Measurements from ENCODE around the gene LEO1. TPM values are rescaled to one million over a fixed set of nuclear protein-coding genes. Genes with fewer than 3 reads are reported as not detected.

LEO1 gene
- total and polyA plus RNA-seq, 4 donors, result 11.3 to 23.3 (median 13.9) TPM

GRCh38 chr15:51969728-51970127 lies 1.9 kb downstream of the LEO1 start:
- no peak for DNase-seq (ENCODE audit: low spot score)
- H3K4me3 ChIP-seq (ENCODE audit: low read depth in 1 of 3, low read length in 3 of 3), result no peak overlapping the region
- H3K27ac ChIP-seq (ENCODE audit: low read depth in 1 of 2, low read length in 2 of 2), result no peak overlapping the region
- no peaks in the 10 kb centered on the region for H3K27me3 ChIP-seq (ENCODE audit: control insufficient read depth in 4 of 4, insufficient read depth in 4 of 4, low read length in 3 of 4)
- H3K4me1 ChIP-seq (ENCODE audit: control insufficient read depth in 4 of 4, insufficient read depth in 4 of 4, low read length in 3 of 4), result peaks cover 7 to 16% (median 15%) of the 10 kb centered on the region in 4 donors
- 81% methylated on average over 4 of the region's 4 CpGs for WGBS
- H3K9ac ChIP-seq (ENCODE audit: low read depth in 1 of 2, low read length in 2 of 2), result no peak overlapping the region
- H3K36me3 ChIP-seq (ENCODE audit: control insufficient read depth in 4 of 4, insufficient read depth in 3 of 4, low read depth in 1 of 4, low read length in 3 of 4), result peaks cover 0 to 4% (median 0%) of the 10 kb centered on the region in 4 donors
- no peak for TF ChIP-seq RXRA (IDR thresholded peaks at IDR 0.05)
- TF ChIP-seq FOXA1 (IDR thresholded peaks at IDR 0.05), result no peak
- TF ChIP-seq YY1 (IDR thresholded peaks at IDR 0.05), result no peak
- TF ChIP-seq SP1 (IDR thresholded peaks at IDR 0.05), result no peak
- TF ChIP-seq EGR1 (IDR thresholded peaks at IDR 0.05; ENCODE audit: low read depth in 2 of 2), result no peak
- H3K9me3 ChIP-seq (ENCODE audit: control insufficient read depth in 4 of 4, low read length in 3 of 4), result no peaks in the 10 kb centered on the region

GRCh38 chr15:51967583-51967982 lies 4.0 kb downstream of the LEO1 start:
- Histone ChIP-seq H3K36me3 (ENCODE audit: control insufficient read depth in 4 of 4, insufficient read depth in 3 of 4, low read depth in 1 of 4, low read length in 3 of 4) (peaks cover 0 to 6% (median 2%) of the 10 kb centered on the region in 4 donors), H3K4me3 (ENCODE audit: low read depth in 1 of 3, low read length in 3 of 3) (no peak overlapping the region), H3K9ac (ENCODE audit: low read depth in 1 of 2, low read length in 2 of 2) (no peak overlapping the region), H3K4me1 (ENCODE audit: control insufficient read depth in 4 of 4, insufficient read depth in 4 of 4, low read length in 3 of 4) (peaks cover 7 to 16% (median 15%) of the 10 kb centered on the region in 4 donors), H3K27ac (ENCODE audit: low read depth in 1 of 2, low read length in 2 of 2) (no peak overlapping the region), H3K27me3 (ENCODE audit: control insufficient read depth in 4 of 4, insufficient read depth in 4 of 4, low read length in 3 of 4) (no peaks in the 10 kb centered on the region), H3K9me3 (ENCODE audit: control insufficient read depth in 4 of 4, low read length in 3 of 4) (no peaks in the 10 kb centered on the region)
- TF ChIP-seq REST (IDR thresholded peaks at IDR 0.05) (no peak), TAF1 (conservative IDR thresholded peaks at IDR 0.05) (no peak), EGR1 (IDR thresholded peaks at IDR 0.05; ENCODE audit: low read depth in 2 of 2) (no peak), GABPA (IDR thresholded peaks at IDR 0.05 in 1 of 2, conservative IDR thresholded peaks at IDR 0.05 in 1 of 2) (no peak), HNF4A (conservative IDR thresholded peaks at IDR 0.05) (no peak)
- 98% methylated on average over 6 of the region's 6 CpGs for WGBS
- no peak for DNase-seq (ENCODE audit: low spot score)

GRCh38 chr15:51966192-51966591 lies 5.4 kb downstream of the LEO1 start:
- peaks cover 3 to 16% (median 14%) of the 10 kb centered on the region in 4 donors for H3K4me1 ChIP-seq (ENCODE audit: control insufficient read depth in 4 of 4, insufficient read depth in 4 of 4, low read length in 3 of 4)
- H3K36me3 ChIP-seq (ENCODE audit: control insufficient read depth in 4 of 4, insufficient read depth in 3 of 4, low read depth in 1 of 4, low read length in 3 of 4), result peaks cover 4 to 12% (median 6%) of the 10 kb centered on the region in 4 donors
- DNase-seq (ENCODE audit: low spot score), result no peak
- TF ChIP-seq MAX (IDR thresholded peaks at IDR 0.05), result no peak
- TF ChIP-seq YY1 (IDR thresholded peaks at IDR 0.05), result no peak
- TF ChIP-seq FOXA1 (IDR thresholded peaks at IDR 0.05), result no peak
- no peak for TF ChIP-seq ATF3 (IDR thresholded peaks at IDR 0.05)
- no peak for TF ChIP-seq ZBTB33 (IDR thresholded peaks at IDR 0.05)
- no peak for TF ChIP-seq RXRA (IDR thresholded peaks at IDR 0.05)
- no peak for TF ChIP-seq EGR1 (IDR thresholded peaks at IDR 0.05; ENCODE audit: low read depth in 2 of 2)
- TF ChIP-seq GABPA (IDR thresholded peaks at IDR 0.05 in 1 of 2, conservative IDR thresholded peaks at IDR 0.05 in 1 of 2), result no peak
- TF ChIP-seq RAD21 (IDR thresholded peaks at IDR 0.05), result no peak
- no peak for TF ChIP-seq REST (IDR thresholded peaks at IDR 0.05)
- TF ChIP-seq HNF4G (IDR thresholded peaks at IDR 0.05), result no peak
- TF ChIP-seq HNF4A (conservative IDR thresholded peaks at IDR 0.05), result no peak
- 92% methylated on average over 4 of the region's 4 CpGs for WGBS
- H3K9ac ChIP-seq (ENCODE audit: low read depth in 1 of 2, low read length in 2 of 2), result no peak overlapping the region
- H3K27me3 ChIP-seq (ENCODE audit: control insufficient read depth in 4 of 4, insufficient read depth in 4 of 4, low read length in 3 of 4), result no peaks in the 10 kb centered on the region
- H3K27ac ChIP-seq (ENCODE audit: low read depth in 1 of 2, low read length in 2 of 2), result no peak overlapping the region
- H3K9me3 ChIP-seq (ENCODE audit: control insufficient read depth in 4 of 4, low read length in 3 of 4), result no peaks in the 10 kb centered on the region
- H3K4me3 ChIP-seq (ENCODE audit: low read depth in 1 of 3, low read length in 3 of 3), result no peak overlapping the region

Data from liver (tissue), 9 donors.